Testis (tissue), 2 donors: ENCODE data around the gene CCDC51.

Experiments
- CTCF ChIP-seq, 3 experiments: fragments of 450-650 bp in 2 of 3; fragments of 200-600 bp in 1 of 3; sonication (generic) in 1 of 3; IDR thresholded peaks; one replicate each; pipeline ENCODE4 v1.5.1; 2016 to 2019; ENCODE audit warnings: antibody characterized with exemption in 3 of 3, mild to moderate bottlenecking in 2 of 3, moderate library complexity in 1 of 3
- POLR2A ChIP-seq: fragments of 450-650 bp; IDR thresholded peaks from one replicate; pipeline ENCODE4 v1.6.1; 2017; ENCODE audit warnings: antibody characterized with exemption, mild to moderate bottlenecking, moderate library complexity

DNA sequence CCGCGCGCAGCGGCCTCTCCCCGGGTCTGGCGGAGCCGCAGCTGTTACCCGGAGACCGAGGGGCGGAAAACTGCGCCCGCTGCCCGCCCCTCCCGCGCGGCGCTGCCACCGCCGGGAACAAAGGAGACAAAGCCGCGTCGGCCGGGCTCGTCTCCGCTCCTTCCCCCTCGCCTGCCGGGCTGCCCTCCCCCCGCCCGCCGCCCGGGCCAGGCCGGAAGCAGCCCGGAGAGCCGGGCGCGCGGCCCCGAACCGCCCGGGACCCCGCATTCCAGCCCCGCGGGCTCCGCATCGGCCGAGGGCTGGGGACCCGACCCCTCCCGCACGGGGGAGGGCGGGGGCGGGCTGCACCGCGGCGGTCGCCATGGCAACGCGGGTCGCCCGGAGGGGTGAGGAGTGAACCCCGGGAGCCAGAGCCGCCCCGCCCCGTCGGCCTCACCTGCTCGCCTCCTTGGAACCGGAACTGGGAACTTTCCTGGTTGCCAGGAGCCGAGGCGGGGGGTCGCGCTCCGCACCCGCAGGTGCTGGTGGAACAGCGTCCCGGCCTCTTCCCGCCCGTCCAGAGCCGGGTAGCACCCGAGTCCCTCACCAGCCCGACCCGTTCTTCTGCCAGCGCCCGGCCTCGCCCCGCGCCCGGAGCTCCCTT, 10.5 kb downstream of the CCDC51 start:
- no peak for TF ChIP-seq POLR2A
- no peak for TF ChIP-seq CTCF (IDR thresholded peaks at IDR 0.05)
